ENCODE results near the gene CCDC24. TPM values are rescaled to one million over a fixed set of nuclear protein-coding genes. Genes with fewer than 3 reads are reported as not detected.

The CCDC24 gene
- total and polyA plus RNA-seq, 2 of the 13 experiments (the other 11 are each of a cell fraction or from before 2014, with no cell fraction given), result 1.4 to 2.9 TPM

DNA sequence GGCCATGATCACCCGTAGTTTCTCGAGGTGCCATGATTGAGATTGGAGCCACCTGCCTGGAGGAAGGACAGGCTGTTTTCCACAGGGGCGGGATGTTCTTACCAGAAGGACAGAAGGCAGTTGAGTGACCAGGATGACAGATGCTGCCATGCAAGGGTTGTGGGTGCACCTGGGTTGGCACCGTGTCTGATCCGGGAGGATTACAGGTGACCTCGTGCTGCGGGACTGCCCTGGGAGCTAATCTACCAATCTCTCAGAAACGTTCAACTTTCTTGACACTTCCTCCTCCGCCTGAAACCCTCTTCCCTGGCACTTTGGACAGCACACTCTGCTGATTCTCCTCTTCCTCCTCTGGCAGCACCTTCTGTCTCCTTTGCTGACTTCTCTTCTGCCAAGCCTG is 53.7 kb downstream of the CCDC24 start:
- no TSS peak for BruUV-seq (replicated peaks)
- WGBS (ENCODE audit: low lambda C conversion rate), result 40% methylated on average over 6 of the region's 9 CpGs
- H3K27me3 ChIP-seq (ENCODE audit: control insufficient read depth in 1 of 2, insufficient read depth in 2 of 2, low read length in 2 of 2), result no peaks in the 10 kb centered on the region; a peak in 1 of 5 replicates
- no peak overlapping the region for H3K4me2 ChIP-seq (ENCODE audit: low read depth, low read length)
- H2AFZ ChIP-seq (ENCODE audit: low read length), result no peak overlapping the region
- TF ChIP-seq HNF4A (CRISPR knock-in tag; IDR thresholded peaks at IDR 0.05) (no peak), MZF1 (CRISPR knock-in tag; IDR thresholded peaks at IDR 0.05; ENCODE audit: borderline replicate concordance) (no peak), ZNF30 (CRISPR knock-in tag; IDR thresholded peaks at IDR 0.05) (no peak), ZNF20 (CRISPR knock-in tag; IDR thresholded peaks at IDR 0.05) (no peak), ZNF549 (CRISPR knock-in tag; IDR thresholded peaks at IDR 0.05) (no peak), POLR2A (IDR thresholded peaks at IDR 0.05; ENCODE audit: insufficient read depth in 1 of 2, low read depth in 2 of 2, low read length in 2 of 2) (no peak), ZNF484 (CRISPR knock-in tag; IDR thresholded peaks at IDR 0.05; ENCODE audit: borderline replicate concordance, low read depth) (no peak), SALL2 (CRISPR knock-in tag; IDR thresholded peaks at IDR 0.05) (no peak)
- TF ChIP-seq, protein P1, sequence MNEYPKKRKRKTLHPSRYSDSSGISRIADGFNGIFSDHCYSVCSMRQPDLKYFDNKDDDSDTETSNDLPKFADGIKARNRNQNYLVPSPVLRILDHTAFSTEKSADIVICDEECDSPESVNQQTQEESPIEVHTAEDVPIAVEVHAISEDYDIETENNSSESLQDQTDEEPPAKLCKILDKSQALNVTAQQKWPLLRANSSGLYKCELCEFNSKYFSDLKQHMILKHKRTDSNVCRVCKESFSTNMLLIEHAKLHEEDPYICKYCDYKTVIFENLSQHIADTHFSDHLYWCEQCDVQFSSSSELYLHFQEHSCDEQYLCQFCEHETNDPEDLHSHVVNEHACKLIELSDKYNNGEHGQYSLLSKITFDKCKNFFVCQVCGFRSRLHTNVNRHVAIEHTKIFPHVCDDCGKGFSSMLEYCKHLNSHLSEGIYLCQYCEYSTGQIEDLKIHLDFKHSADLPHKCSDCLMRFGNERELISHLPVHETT (CRISPR knock-in tag; conservative IDR thresholded peaks at IDR 0.05), result no peak
- TF ChIP-seq, protein P2, sequence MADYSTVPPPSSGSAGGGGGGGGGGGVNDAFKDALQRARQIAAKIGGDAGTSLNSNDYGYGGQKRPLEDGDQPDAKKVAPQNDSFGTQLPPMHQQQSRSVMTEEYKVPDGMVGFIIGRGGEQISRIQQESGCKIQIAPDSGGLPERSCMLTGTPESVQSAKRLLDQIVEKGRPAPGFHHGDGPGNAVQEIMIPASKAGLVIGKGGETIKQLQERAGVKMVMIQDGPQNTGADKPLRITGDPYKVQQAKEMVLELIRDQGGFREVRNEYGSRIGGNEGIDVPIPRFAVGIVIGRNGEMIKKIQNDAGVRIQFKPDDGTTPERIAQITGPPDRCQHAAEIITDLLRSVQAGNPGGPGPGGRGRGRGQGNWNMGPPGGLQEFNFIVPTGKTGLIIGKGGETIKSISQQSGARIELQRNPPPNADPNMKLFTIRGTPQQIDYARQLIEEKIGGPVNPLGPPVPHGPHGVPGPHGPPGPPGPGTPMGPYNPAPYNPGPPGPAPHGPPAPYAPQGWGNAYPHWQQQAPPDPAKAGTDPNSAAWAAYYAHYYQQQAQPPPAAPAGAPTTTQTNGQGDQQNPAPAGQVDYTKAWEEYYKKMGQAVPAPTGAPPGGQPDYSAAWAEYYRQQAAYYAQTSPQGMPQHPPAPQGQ (CRISPR knock-in tag; IDR thresholded peaks at IDR 0.05; ENCODE audit: borderline replicate concordance), result no peak
- H3K9ac ChIP-seq (ENCODE audit: insufficient read depth, low read depth, low read length), result no peak overlapping the region
- ChIA-PET CTCF (ENCODE audit: low intra/inter-chr PET ratio, low total read pairs) (no interaction called here), POLR2A (no interaction called here)
- no peaks in the 10 kb centered on the region for H4K20me1 ChIP-seq (ENCODE audit: insufficient read depth, low read length)
- no peaks in the 10 kb centered on the region for H3K36me3 ChIP-seq (replicated peaks in 1 of 2; ENCODE audit: control insufficient read depth in 1 of 2, insufficient read depth in 2 of 2, low read length in 2 of 2)
- H3K4me1 ChIP-seq (ENCODE audit: insufficient read depth, low read length), result peaks cover 37% of the 10 kb centered on the region
- no peaks in the 10 kb centered on the region for H3K79me2 ChIP-seq (ENCODE audit: insufficient read depth, low read length)
- no peak for DNase-seq (ENCODE audit: low spot score)
- intact Hi-C loops (cut with micrococcal nuclease; ENCODE audit: unreplicated experiment), result no loop called here
- in situ Hi-C loops (cut with HindIII; ENCODE audit: extremely low pct_ligation_motif_present, low pct_unique_long_range_greater_than_20kb), result loop anchor here (10.0 kb wide), 1 partner anchor 290 kb away; no protein-coding TSS in a partner anchor
- H3K27ac ChIP-seq (ENCODE audit: extremely low read length, insufficient read depth, low read length), result no peak overlapping the region
- FAIRE-seq, result no peak
- no peak overlapping the region for H3K4me3 ChIP-seq (replicated peaks in 1 of 3; ENCODE audit: insufficient read depth in 1 of 3, low read depth in 2 of 3, low read length in 3 of 3)
- no peaks in the 10 kb centered on the region for H3K9me3 ChIP-seq (ENCODE audit: low read length)
- no peak for ATAC-seq

Other genes with a start within 250 kb of the CCDC24 start
- gene ARTN, start 57.8 kb upstream of the CCDC24 start, total RNA-seq (2016; rRNA removed; fragmentation: Illumina TruSeq; extraction: Trizol), result 0.62 TPM in 1 of 2 replicates, not detected in the other
- gene ARTN, start 57.8 kb upstream of the CCDC24 start, polyA plus RNA-seq (2011; rRNA removed), result 0.11 and 0.21 TPM in 2 replicates
- gene IPO13, start 44.6 kb upstream of the CCDC24 start, total RNA-seq (2016; rRNA removed; fragmentation: Illumina TruSeq; extraction: Trizol), result 14.3 and 15.6 TPM in 2 replicates
- gene IPO13, start 44.6 kb upstream of the CCDC24 start, polyA plus RNA-seq (2011; rRNA removed), result 12.9 and 15.0 TPM in 2 replicates
- gene DPH2, start 21.6 kb upstream of the CCDC24 start, total RNA-seq (2016; rRNA removed; fragmentation: Illumina TruSeq; extraction: Trizol), result 38.3 and 40.5 TPM in 2 replicates
- 32.2 and 39.3 TPM in 2 replicates for gene DPH2, start 21.6 kb upstream of the CCDC24 start, polyA plus RNA-seq (2011; rRNA removed)
- gene ATP6V0B, start 16.6 kb upstream of the CCDC24 start, total RNA-seq (2016; rRNA removed; fragmentation: Illumina TruSeq; extraction: Trizol), result 76.4 and 161 TPM in 2 replicates
- 157 and 169 TPM in 2 replicates for gene ATP6V0B, start 16.6 kb upstream of the CCDC24 start, polyA plus RNA-seq (2011; rRNA removed)
- 56.5 and 78.0 TPM in 2 replicates for gene B4GALT2, start 12.4 kb upstream of the CCDC24 start, total RNA-seq (2016; rRNA removed; fragmentation: Illumina TruSeq; extraction: Trizol)
- gene B4GALT2, start 12.4 kb upstream of the CCDC24 start, polyA plus RNA-seq (2011; rRNA removed), result 41.9 and 57.0 TPM in 2 replicates
- 4.8 and 8.5 TPM in 2 replicates for gene SLC6A9, start 39.9 kb downstream of the CCDC24 start, total RNA-seq (2016; rRNA removed; fragmentation: Illumina TruSeq; extraction: Trizol)
- gene SLC6A9, start 39.9 kb downstream of the CCDC24 start, polyA plus RNA-seq (2011; rRNA removed), result 9.9 and 16.1 TPM in 2 replicates
- not detected in 2 replicates for gene KLF17, start 127.2 kb downstream of the CCDC24 start, total RNA-seq (2016; rRNA removed; fragmentation: Illumina TruSeq; extraction: Trizol)
- gene KLF17, start 127.2 kb downstream of the CCDC24 start, polyA plus RNA-seq (2011; rRNA removed), result not detected in 2 replicates
- gene KLF18, start 150.0 kb downstream of the CCDC24 start, total RNA-seq (2016; rRNA removed; fragmentation: Illumina TruSeq; extraction: Trizol), result not detected in 2 replicates
- gene KLF18, start 150.0 kb downstream of the CCDC24 start, polyA plus RNA-seq (2011; rRNA removed), result not detected in 2 replicates
- 17.5 and 17.6 TPM in 2 replicates for gene DMAP1, start 221.9 kb downstream of the CCDC24 start, total RNA-seq (2016; rRNA removed; fragmentation: Illumina TruSeq; extraction: Trizol)
- gene DMAP1, start 221.9 kb downstream of the CCDC24 start, polyA plus RNA-seq (2011; rRNA removed), result 32.7 and 35.9 TPM in 2 replicates

Measured in HepG2 (cell line).